Epithelial cell of proximal tubule (primary cell): ENCODE data around the gene LAMA2. TPM values are rescaled to one million over a fixed set of nuclear protein-coding genes. Genes with fewer than 3 reads are reported as not detected.

ENCODE experiments used
- DNase-seq: peaks from one replicate; pipeline ENCODE4 v3.0.0-alpha.2; 2011; ENCODE audit warnings: low read depth
- H3K4me3 ChIP-seq: 2 replicates; pipeline ENCODE4 v1.5.1; 2011; ENCODE audit warnings: low read depth, mild to moderate bottlenecking, low read length
- total RNA-seq: library from RNA; depleted of rRNA; stranded (reverse); fragments of >200 nt; gene quantifications from 2 replicates; pipeline ENCODE4 v1.2.3, GENCODE V29; 2015
- TF ChIP-seq, protein P1 (sequence below): conservative IDR thresholded peaks from 2 replicates; pipeline ENCODE4 v1.5.1; 2012; ENCODE audit warnings: low read depth, mild to moderate bottlenecking, low read length

The LAMA2 gene
- total RNA-seq, 1 donor from 2014 or later = 0.69 TPM

DNA sequence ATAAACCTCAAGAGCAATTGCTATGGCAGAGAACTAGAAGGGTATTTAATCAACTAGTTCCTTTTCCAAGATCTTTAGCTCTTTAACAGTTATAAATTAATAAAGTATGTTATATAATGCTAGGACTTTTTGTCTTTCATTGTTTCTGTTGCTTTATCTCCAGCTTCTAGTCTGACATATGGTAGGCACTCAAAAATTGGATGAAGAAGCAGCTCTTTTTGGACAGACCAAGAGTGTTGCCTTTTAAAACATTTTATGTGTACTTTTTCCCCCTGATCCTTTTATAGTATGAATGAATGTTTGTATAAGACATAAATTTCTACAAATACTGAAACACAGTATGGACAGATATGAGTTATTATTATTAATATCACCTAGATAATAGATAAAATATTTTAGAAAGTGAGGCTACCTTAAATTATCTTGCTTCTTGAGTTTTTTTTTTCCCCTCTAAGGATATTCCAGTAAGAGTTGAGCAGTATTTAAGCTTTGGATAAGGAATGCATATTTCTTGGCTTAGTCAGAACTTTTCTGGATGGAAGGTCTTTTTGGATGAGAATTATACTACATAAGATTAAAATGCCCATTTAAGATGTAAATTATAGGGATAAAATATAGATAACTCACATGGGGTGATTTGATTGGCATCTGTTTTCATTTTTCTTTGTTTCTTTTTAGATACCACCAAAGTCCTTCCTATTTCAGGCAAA is 16.6 kb downstream of the LAMA2 start:
- TF ChIP-seq, protein P1, sequence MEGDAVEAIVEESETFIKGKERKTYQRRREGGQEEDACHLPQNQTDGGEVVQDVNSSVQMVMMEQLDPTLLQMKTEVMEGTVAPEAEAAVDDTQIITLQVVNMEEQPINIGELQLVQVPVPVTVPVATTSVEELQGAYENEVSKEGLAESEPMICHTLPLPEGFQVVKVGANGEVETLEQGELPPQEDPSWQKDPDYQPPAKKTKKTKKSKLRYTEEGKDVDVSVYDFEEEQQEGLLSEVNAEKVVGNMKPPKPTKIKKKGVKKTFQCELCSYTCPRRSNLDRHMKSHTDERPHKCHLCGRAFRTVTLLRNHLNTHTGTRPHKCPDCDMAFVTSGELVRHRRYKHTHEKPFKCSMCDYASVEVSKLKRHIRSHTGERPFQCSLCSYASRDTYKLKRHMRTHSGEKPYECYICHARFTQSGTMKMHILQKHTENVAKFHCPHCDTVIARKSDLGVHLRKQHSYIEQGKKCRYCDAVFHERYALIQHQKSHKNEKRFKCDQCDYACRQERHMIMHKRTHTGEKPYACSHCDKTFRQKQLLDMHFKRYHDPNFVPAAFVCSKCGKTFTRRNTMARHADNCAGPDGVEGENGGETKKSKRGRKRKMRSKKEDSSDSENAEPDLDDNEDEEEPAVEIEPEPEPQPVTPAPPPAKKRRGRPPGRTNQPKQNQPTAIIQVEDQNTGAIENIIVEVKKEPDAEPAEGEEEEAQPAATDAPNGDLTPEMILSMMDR = no peak
- DNase-seq = no peak
- H3K4me3 ChIP-seq = no peak overlapping the region

DNA sequence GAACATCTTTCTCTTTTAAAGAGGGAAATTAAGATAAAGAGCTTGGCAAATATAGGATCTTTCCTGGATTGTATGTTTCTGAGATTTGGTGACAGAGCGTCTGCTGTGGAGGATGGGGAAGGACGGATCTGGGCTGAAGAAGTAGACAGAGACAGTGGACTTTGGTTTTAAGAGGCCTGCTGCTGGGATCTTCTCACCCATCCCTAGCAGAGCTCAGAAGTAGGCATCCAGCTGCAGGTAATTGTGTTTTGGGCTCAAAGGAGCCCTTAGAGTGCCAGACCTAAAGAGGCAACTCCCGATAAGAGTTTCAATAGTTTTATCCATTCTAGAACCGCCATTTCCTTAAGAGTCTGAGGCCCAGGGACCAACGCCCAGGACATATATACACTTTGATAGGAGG is 20.8 kb downstream of the LAMA2 start:
- DNase-seq = no peak
- TF ChIP-seq, protein P1 = no peak
- no peak overlapping the region for H3K4me3 ChIP-seq

DNA sequence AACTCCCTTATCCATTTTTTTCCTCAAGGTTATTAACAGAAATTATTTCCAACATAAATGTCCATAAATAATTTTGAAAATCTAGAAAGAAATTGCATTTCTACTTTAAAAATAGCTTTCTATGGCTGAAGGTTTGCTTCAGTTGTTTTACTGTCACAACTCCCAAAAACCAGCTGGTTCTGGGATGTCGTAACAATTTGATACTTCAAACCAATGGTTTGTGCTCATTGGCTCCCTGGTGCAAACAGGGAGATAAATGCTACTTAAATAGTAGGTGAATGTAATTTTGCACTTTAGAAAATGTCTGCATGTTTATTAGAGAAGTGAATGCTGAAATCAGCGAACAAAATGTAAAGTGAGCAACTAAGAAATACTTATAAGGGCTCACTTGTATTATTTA is 31.1 kb downstream of the LAMA2 start:
- TF ChIP-seq, protein P1 = no peak
- no peak for DNase-seq
- no peak overlapping the region for H3K4me3 ChIP-seq

DNA sequence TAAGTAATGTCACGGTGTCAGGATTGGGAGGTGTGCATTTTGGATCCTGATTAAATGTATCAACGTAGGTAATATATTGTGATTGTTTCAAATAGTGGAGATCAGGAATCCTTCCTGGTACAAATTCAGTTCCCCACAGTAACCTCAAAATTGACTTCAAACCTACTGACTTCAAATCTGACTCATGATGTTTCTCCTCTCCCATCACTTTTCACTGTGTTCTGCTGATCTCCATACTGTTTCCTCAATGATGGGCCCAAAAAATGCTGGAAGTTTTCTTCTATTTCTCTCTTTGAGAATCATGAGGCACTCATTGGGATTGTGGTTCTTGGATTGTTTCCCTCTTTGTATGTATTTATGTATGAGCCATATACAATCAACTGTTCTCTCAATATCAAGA is 35.9 kb downstream of the LAMA2 start:
- no peak for DNase-seq
- no peak overlapping the region for H3K4me3 ChIP-seq
- TF ChIP-seq, protein P1 = no peak

DNA sequence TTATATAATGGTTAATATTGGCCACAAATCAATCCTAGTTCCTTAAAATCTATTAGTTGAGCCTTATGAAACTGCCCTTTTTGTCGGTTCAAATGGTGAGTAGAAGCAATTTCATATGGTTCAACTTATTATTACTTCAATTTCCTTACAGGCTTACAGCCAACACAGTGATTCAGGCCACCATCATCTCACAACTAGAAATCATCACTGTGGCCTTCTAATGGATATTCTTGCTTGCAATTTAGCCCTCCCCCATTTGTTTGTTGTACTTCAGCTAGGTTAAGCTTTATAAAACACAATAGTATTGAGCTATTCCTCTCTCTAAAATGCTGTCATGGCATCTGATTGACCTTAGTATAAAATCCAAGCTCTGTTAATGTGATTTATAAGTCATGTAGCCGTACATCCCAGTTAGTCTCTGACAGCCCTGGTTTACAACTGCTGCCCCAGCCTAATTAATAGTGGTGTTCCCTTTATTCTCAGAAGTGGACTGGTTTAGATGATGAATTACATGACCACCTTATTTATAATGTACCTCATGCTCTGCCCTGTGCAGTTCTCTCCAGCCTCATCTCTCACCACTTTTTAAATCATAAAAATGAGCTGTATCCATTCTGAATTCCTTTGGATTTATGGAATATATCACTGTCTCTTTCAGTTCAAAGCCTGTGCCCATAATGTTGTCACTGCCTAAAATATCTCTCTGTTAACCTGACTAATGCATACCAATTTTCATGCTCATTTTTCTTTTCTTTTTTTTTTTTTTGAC is 36.7 kb downstream of the LAMA2 start:
- no peak for DNase-seq
- TF ChIP-seq, protein P1 = no peak
- H3K4me3 ChIP-seq = no peak overlapping the region

DNA sequence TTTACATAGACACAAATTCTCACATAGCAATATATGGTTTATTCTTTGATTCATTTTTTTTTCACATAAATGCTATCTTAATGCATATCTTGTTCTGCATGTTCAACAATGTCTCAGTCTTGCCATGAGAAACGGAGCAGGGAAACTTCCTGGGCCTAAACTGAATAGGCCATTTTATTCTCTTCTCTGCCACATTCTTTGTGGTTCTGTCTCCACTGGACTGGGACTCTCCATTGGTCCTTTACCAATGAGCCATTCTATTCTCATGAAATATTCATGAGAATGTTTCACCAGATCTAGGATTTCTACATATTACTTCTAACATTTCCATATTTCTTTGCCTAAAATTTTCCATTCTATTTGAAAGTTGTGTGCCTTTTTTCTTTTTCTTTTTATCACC is 42.8 kb downstream of the LAMA2 start:
- no peak overlapping the region for H3K4me3 ChIP-seq
- no peak for DNase-seq
- TF ChIP-seq, protein P1 = no peak
